COR-L47 (cell line): ENCODE data around the gene POLR2I.
"Not testable (repeated sequence)": the region's sequence is repeated elsewhere in the genome, so short reads cannot be mapped to it uniquely, and the experiment has no call there.

Experiments used
- DNase-seq: peaks from one replicate; lab custom pipeline; 2025; lab: John Stamatoyannopoulos, UW

Gene POLR2I

GRCh38 chr19:36100476-36100875 is 14.2 kb downstream of the POLR2I start:
- DNase-seq, result no peak

GRCh38 chr19:36099166-36099785 is 15.4 kb downstream of the POLR2I start:
- no peak for DNase-seq

GRCh38 chr19:36097036-36097435 is 17.6 kb downstream of the POLR2I start:
- DNase-seq, result no peak

GRCh38 chr19:36093687-36094086 is 21.0 kb downstream of the POLR2I start:
- DNase-seq, result no peak

- DNase-seq, result no peak
These were observed 21.5 kb downstream of the POLR2I start for GRCh38 chr19:36093146-36093662.

GRCh38 chr19:36092566-36092965 is 22.1 kb downstream of the POLR2I start:
- no peak for DNase-seq

- no peak for DNase-seq
These were observed 23.6 kb downstream of the POLR2I start for GRCh38 chr19:36090910-36091695.

- DNase-seq, result no peak
These were observed 24.8 kb downstream of the POLR2I start for GRCh38 chr19:36089847-36090246.

GRCh38 chr19:36086326-36086725 is 28.3 kb downstream of the POLR2I start:
- DNase-seq, result no peak

GRCh38 chr19:36084231-36085009 is 30.3 kb downstream of the POLR2I start:
- DNase-seq, result no peak

GRCh38 chr19:36082916-36083315 is 31.8 kb downstream of the POLR2I start:
- no peak for DNase-seq

GRCh38 chr19:36081894-36082293 is 32.8 kb downstream of the POLR2I start:
- no peak for DNase-seq

GRCh38 chr19:36081385-36081784 is 33.3 kb downstream of the POLR2I start:
- DNase-seq, result no peak

GRCh38 chr19:36079389-36079945 is 35.2 kb downstream of the POLR2I start:
- DNase-seq, result no peak

GRCh38 chr19:36073121-36073876 is 41.4 kb downstream of the POLR2I start:
- no peak for DNase-seq

GRCh38 chr19:36072081-36072480 is 42.6 kb downstream of the POLR2I start:
- DNase-seq, result no peak

- not testable (repeated sequence) for DNase-seq
These were observed 45.7 kb downstream of the POLR2I start for GRCh38 chr19:36068810-36069499.

GRCh38 chr19:36067681-36068080 is 47.0 kb downstream of the POLR2I start:
- no peak for DNase-seq

GRCh38 chr19:36064826-36065225 is 49.8 kb downstream of the POLR2I start:
- DNase-seq, result no peak
